Measurements from ENCODE around the gene CNN1. TPM values are rescaled to one million over a fixed set of nuclear protein-coding genes. Genes with fewer than 3 reads are reported as not detected.
A peak's percentile ranks its signal among the peaks of the same experiment; 100 is the strongest.

Gene CNN1
- total RNA-seq, 1 experiment from 2014 or later: 15.7 TPM

DNA sequence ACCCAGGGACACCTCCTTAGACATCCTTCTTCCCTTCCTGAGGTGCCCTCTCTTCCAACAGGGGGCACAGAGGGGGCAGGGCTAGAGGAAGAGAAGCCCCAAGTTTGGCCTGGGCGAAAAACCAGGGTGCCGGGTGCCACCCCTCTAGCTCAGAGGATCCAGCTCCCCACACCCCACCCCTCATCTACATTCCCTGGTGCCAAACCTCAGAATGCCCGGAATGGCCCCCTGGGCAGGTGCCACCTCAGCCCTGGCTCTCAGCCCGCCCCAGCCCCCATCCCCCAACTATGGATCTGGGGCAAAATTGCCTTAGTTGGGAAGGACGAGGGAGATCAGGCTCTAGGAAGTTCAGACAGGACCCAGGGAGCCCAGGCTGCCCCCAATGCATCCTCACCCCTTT is 2.0 kb downstream of the CNN1 start:
- Histone ChIP-seq H3K79me2 (ENCODE audit: insufficient read depth, low read length) (no peaks in the 10 kb centered on the region), H4K5ac (ENCODE audit: insufficient read length, low read depth, low read length) (no peak overlapping the region), H2BK12ac (ENCODE audit: insufficient read length, low read depth, low read length) (no peak overlapping the region), H3K23ac (ENCODE audit: insufficient read length, low read depth, low read length) (no peak overlapping the region), H2BK20ac (ENCODE audit: low read depth, low read length, poor library complexity, severe bottlenecking) (no peak overlapping the region), H3K18ac (ENCODE audit: insufficient read length, low read depth, low read length) (peak overlapping the region; percentile 0), H2AK5ac (ENCODE audit: insufficient read length, low read length) (no peak overlapping the region), H2BK5ac (ENCODE audit: insufficient read length, low read length) (no peak overlapping the region), H4K91ac (ENCODE audit: insufficient read length, low read depth, low read length) (no peak overlapping the region), H4K20me1 (ENCODE audit: control insufficient read depth, insufficient read depth, insufficient read length) (no peaks in the 10 kb centered on the region), H3T11ph (ENCODE audit: low read length) (no peak overlapping the region), H3K4ac (ENCODE audit: low read depth, low read length) (0 out of 2 replicates have a peak overlapping the region, but pooled peaks have one; percentile 47), H3K27ac (ENCODE audit: insufficient read length, low read depth, low read length) (no peak overlapping the region), H3K56ac (ENCODE audit: insufficient read length, low read depth, low read length) (no peak overlapping the region), H2BK15ac (ENCODE audit: low read depth, low read length) (no peak overlapping the region), H3K4me1 (ENCODE audit: insufficient read depth, low read length) (peaks cover 4% of the 10 kb centered on the region; the same call in 1 of the 2 replicates), H3K9ac (ENCODE audit: extremely low read depth, insufficient read length, low read length) (no peak overlapping the region), H3K79me1 (ENCODE audit: insufficient read depth, low read depth, low read length, poor library complexity, severe bottlenecking) (no peaks in the 10 kb centered on the region), H4K8ac (replicated peaks; ENCODE audit: insufficient read length, low read depth, low read length) (no peak overlapping the region), H3K4me2 (ENCODE audit: insufficient read depth, insufficient read length, low read length) (no peak overlapping the region), H3K23me2 (ENCODE audit: insufficient read length, low read depth, low read length, poor library complexity, severe bottlenecking) (peaks cover 9% of the 10 kb centered on the region), H2BK120ac (ENCODE audit: low read depth, low read length, poor library complexity, severe bottlenecking) (no peak overlapping the region), H3K14ac (ENCODE audit: insufficient read depth, low read length) (no peak overlapping the region), H2AFZ (ENCODE audit: low read length) (no peak overlapping the region), H3K9me3 (ENCODE audit: control insufficient read depth, low read depth, low read length) (no peaks in the 10 kb centered on the region), H3K27me3 (ENCODE audit: insufficient read depth, low read length) (no peaks in the 10 kb centered on the region)
- H3K4me3 Mint-ChIP-seq: peak overlapping the region; percentile 27 to 65; a peak in 2 of 5 replicates
- H3K4me1 Mint-ChIP-seq: peaks cover 11 to 20% of the 10 kb centered on the region in 2 experiments
- no peak overlapping the region; a peak in 1 of 7 replicates for H3K27ac Mint-ChIP-seq
- H3K27me3 Mint-ChIP-seq (ENCODE audit: low read depth): peaks cover 2% of the 10 kb centered on the region
- no peaks in the 10 kb centered on the region; a peak in 1 of 5 replicates for H3K9me3 Mint-ChIP-seq
- no peak for DNase-seq
- TF ChIP-seq, protein P1, sequence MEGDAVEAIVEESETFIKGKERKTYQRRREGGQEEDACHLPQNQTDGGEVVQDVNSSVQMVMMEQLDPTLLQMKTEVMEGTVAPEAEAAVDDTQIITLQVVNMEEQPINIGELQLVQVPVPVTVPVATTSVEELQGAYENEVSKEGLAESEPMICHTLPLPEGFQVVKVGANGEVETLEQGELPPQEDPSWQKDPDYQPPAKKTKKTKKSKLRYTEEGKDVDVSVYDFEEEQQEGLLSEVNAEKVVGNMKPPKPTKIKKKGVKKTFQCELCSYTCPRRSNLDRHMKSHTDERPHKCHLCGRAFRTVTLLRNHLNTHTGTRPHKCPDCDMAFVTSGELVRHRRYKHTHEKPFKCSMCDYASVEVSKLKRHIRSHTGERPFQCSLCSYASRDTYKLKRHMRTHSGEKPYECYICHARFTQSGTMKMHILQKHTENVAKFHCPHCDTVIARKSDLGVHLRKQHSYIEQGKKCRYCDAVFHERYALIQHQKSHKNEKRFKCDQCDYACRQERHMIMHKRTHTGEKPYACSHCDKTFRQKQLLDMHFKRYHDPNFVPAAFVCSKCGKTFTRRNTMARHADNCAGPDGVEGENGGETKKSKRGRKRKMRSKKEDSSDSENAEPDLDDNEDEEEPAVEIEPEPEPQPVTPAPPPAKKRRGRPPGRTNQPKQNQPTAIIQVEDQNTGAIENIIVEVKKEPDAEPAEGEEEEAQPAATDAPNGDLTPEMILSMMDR (conservative IDR thresholded peaks at IDR 0.05): no peak
- no peaks in the 10 kb centered on the region for H3K36me3 Mint-ChIP-seq (ENCODE audit: insufficient read depth in 1 of 3, low read depth in 3 of 3)
- no CpG with 5 or more reads among the region's 5 CpGs for WGBS (ENCODE audit: extremely low coverage, insufficient read length, low lambda C conversion rate)
